NCI-H2107 treated with DMSO at 0.1 percent for 48 hours (cell line): ENCODE measurements around the gene PSMB9.

Experiments used
- DNase-seq: peaks from one replicate; lab custom pipeline; 2025; ENCODE audit not compliant: unreplicated experiment; lab: John Stamatoyannopoulos, UW

The PSMB9 gene

DNA sequence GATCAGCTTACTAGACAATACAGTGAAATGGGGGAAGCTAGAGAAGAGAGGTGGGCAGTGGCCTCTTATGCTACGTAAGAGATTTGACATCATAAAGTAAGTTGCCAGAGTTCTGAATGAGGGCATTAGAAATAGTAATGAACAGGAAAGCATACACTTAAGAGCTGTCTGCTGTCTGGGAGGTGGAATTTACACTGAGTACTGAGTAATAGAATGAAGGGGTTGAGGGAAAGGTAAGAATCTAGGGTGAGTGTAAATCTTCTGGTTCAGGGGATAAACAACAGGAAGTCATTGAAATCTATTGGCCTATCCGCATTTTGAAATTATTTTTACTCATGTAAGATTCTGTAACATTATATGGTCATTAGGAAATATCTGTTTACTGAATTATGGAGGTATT lies 51.1 kb downstream of the PSMB9 start:
- DNase-seq, result no peak

DNA sequence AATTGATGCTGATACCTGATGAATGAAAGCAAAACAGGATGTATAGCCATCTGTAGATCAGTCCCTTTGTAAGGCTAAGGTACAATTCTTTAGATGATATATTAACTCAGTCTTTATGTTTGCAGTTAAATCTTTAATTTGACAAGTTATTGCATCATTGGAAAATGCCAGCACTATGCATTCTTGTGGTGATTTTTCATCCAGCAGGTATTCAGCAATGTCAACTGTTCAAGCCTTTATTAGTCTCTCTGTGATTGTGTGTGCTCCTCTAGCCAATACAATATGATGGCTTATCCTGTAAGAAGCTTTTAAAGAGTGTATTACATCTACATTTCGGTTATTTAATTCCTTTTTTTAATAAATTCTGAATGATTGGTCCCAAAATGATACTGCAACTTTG lies 52.5 kb downstream of the PSMB9 start:
- DNase-seq, result no peak

DNA sequence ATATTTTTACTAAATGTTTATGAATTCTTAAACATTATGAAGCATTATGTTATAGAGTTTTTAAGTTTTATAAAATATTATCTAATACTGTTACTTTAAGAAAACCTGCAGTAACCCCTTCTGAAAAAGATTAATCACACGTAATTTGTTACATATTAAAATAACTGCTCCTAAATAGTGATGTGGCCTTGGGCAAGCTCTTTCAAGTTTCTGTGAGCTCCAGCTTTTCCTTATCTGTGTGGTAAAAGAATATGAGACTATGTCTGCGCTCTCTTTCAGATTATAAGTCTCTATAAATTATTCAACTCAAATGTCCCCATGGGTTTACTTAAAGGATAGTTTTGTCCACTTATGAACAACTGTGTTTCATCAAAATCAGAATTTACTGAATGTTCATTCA lies 54.9 kb downstream of the PSMB9 start:
- DNase-seq, result no peak
